IPS-15b (cell line): ENCODE data around the gene ATXN7L2.

Source experiments
- H3K27me3 ChIP-seq: one replicate; pipeline ENCODE4 v1.6.1; 2013; ENCODE audit warnings: low read length; ENCODE audit not compliant: control insufficient read depth, insufficient read depth
- H3K36me3 ChIP-seq: one replicate; pipeline ENCODE4 v1.6.1; 2013; ENCODE audit warnings: low read length; ENCODE audit not compliant: control insufficient read depth, insufficient read depth
- H3K4me1 ChIP-seq: one replicate; pipeline ENCODE4 v1.6.1; 2013; ENCODE audit warnings: mild to moderate bottlenecking, low read length; ENCODE audit not compliant: control insufficient read depth, insufficient read depth
- H3K4me3 ChIP-seq: one replicate; pipeline ENCODE4 v1.5.1; 2013; ENCODE audit warnings: low read depth, low read length
- H3K9ac ChIP-seq: one replicate; pipeline ENCODE4 v1.6.1; 2013; ENCODE audit warnings: low read depth, mild to moderate bottlenecking, low read length
- H3K9me3 ChIP-seq: one replicate; pipeline ENCODE4 v1.6.1; 2013; ENCODE audit warnings: mild to moderate bottlenecking, low read length; ENCODE audit not compliant: control insufficient read depth, insufficient read depth

ATXN7L2 gene

GRCh38 chr1:109478806-109479205 is 4.9 kb upstream of the ATXN7L2 start:
- no peaks in the 10 kb centered on the region for H3K36me3 ChIP-seq
- H3K4me1 ChIP-seq: no peaks in the 10 kb centered on the region
- H3K27me3 ChIP-seq: peaks cover 2% of the 10 kb centered on the region
- no peak overlapping the region for H3K9ac ChIP-seq
- H3K9me3 ChIP-seq: no peaks in the 10 kb centered on the region
- H3K4me3 ChIP-seq: no peak overlapping the region

- H3K9ac ChIP-seq: no peak overlapping the region
- H3K4me1 ChIP-seq: no peaks in the 10 kb centered on the region
- no peak overlapping the region for H3K4me3 ChIP-seq
- H3K9me3 ChIP-seq: no peaks in the 10 kb centered on the region
- H3K27me3 ChIP-seq: peaks cover 2% of the 10 kb centered on the region
- no peaks in the 10 kb centered on the region for H3K36me3 ChIP-seq
Measured at GRCh38 chr1:109479311-109479710, 4.4 kb upstream of the ATXN7L2 start.

DNA sequence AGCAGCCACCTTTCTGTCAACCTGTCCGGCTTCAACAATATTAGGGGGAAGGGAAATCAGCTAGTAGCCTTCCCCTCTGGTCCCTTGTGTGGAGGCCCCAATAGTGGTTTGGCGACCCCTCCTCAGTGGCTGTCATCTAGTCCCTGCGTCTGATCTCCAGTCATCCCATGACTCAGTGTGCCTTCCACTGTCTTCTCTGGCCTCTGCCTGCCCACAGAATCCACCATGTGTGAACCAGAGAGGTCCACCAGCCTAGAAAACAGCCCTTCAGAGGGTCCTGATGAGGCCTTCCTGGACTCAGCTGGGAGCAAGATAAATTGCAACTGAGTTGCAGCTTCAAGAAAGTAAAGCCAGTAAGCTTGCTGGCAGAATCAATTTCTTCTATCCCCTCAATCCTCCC is 3.8 kb upstream of the ATXN7L2 start:
- Histone ChIP-seq H3K36me3 (no peaks in the 10 kb centered on the region), H3K4me1 (no peaks in the 10 kb centered on the region), H3K27me3 (peaks cover 2% of the 10 kb centered on the region), H3K4me3 (no peak overlapping the region), H3K9ac (no peak overlapping the region), H3K9me3 (no peaks in the 10 kb centered on the region)

GRCh38 chr1:109481646-109482045 is 2.1 kb upstream of the ATXN7L2 start:
- Histone ChIP-seq H3K27me3 (peaks cover 2% of the 10 kb centered on the region), H3K9me3 (no peaks in the 10 kb centered on the region), H3K4me1 (peaks cover 3% of the 10 kb centered on the region), H3K9ac (no peak overlapping the region), H3K36me3 (peaks cover 4% of the 10 kb centered on the region), H3K4me3 (no peak overlapping the region)

GRCh38 chr1:109482242-109482641 is 1.5 kb upstream of the ATXN7L2 start:
- Histone ChIP-seq H3K4me1 (peaks cover 3% of the 10 kb centered on the region), H3K36me3 (peaks cover 4% of the 10 kb centered on the region), H3K27me3 (peaks cover 2% of the 10 kb centered on the region), H3K9ac (no peak overlapping the region), H3K4me3 (no peak overlapping the region), H3K9me3 (no peaks in the 10 kb centered on the region)

GRCh38 chr1:109482791-109483671 is 674 bp upstream of the ATXN7L2 start:
- no peak overlapping the region for H3K9ac ChIP-seq
- H3K27me3 ChIP-seq: peaks cover 2% of the 10 kb centered on the region
- no peaks in the 10 kb centered on the region for H3K9me3 ChIP-seq
- peaks cover 8% of the 10 kb centered on the region for H3K36me3 ChIP-seq
- peak overlapping the region; percentile 87 for H3K4me3 ChIP-seq
- peaks cover 3% of the 10 kb centered on the region for H3K4me1 ChIP-seq

DNA sequence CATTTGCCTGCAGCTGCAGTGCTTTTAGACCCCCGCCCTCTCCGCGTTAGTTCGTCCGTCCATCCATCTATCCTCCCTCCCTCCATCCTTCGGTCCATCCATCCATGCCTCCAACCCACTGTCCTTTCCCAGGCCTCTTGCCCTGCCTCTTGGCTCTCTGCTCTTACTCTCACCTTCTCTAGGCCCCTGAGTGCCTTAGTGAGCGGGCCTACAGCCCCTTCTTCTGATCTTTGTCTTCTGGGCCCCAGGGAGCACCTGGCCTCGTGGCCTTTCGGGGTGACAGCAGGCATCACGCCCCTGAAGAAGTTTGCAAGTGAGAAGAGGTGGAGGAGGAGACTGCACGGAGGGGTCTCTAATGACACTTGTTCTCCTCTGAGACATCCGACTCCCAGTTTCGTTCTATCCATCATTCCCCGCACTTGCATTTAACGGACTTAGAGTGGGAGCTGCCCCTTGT is 842 bp downstream of the ATXN7L2 start:
- Histone ChIP-seq H3K36me3 (peaks cover 11% of the 10 kb centered on the region), H3K9ac (peak overlapping the region; percentile 49), H3K4me3 (peak overlapping the region; percentile 96), H3K4me1 (peaks cover 3% of the 10 kb centered on the region), H3K27me3 (peaks cover 2% of the 10 kb centered on the region), H3K9me3 (no peaks in the 10 kb centered on the region)

DNA sequence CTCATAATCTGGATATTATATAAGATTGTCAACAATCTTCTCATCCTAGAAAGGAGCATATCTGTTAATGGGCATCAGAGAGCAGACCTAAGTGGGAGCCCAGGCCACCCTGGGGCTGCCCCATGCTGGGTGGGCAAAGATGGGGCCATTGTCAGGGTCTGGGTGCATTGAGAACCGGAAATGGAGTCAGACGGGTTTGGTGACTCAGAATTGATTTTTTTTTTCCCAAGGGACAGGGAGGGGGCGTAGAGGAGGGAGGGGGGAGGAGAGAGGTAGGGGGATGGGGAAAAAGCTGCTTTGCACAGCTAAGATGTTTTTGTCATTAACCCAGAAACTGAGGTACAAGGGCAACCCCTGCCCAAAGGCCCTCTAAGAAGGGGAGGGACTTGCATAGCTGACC is 1.3 kb downstream of the ATXN7L2 start:
- Histone ChIP-seq H3K9me3 (no peaks in the 10 kb centered on the region), H3K9ac (no peak overlapping the region), H3K36me3 (peaks cover 11% of the 10 kb centered on the region), H3K4me3 (peak overlapping the region; percentile 96), H3K4me1 (peaks cover 3% of the 10 kb centered on the region), H3K27me3 (peaks cover 2% of the 10 kb centered on the region)

GRCh38 chr1:109487261-109487660 is 3.6 kb downstream of the ATXN7L2 start:
- peaks cover 2% of the 10 kb centered on the region for H3K27me3 ChIP-seq
- no peak overlapping the region for H3K4me3 ChIP-seq
- H3K9me3 ChIP-seq: no peaks in the 10 kb centered on the region
- H3K9ac ChIP-seq: no peak overlapping the region
- peaks cover 3% of the 10 kb centered on the region for H3K4me1 ChIP-seq
- peaks cover 11% of the 10 kb centered on the region for H3K36me3 ChIP-seq

DNA sequence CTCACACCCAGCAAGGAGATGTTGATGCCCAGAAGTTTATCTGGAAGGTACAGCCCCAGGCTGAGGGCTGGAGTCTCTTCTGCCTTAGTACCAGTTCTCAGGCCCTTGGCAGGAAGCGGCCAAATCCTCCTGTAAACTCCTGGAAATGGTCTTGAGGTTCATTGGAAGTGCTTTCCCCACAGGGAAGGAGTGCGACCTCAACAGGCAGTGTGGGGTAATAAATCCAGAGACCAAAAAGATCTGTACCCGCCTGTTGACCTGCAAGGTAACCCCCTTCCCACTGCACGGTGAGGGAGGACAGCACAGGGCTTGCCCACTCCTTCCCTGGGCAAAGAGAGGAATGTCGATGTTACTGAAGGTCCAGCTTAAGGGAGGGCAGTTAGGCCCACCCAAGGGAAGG is 4.5 kb downstream of the ATXN7L2 start:
- Histone ChIP-seq H3K36me3 (peaks cover 11% of the 10 kb centered on the region), H3K9ac (no peak overlapping the region)

GRCh38 chr1:109488696-109489095 is 5.0 kb downstream of the ATXN7L2 start:
- Histone ChIP-seq H3K4me3 (no peak overlapping the region), H3K9me3 (no peaks in the 10 kb centered on the region), H3K9ac (no peak overlapping the region), H3K36me3 (peaks cover 11% of the 10 kb centered on the region), H3K27me3 (no peaks in the 10 kb centered on the region), H3K4me1 (peaks cover 6% of the 10 kb centered on the region)

More for the DNA sequence above, 4.5 kb downstream of the ATXN7L2 start:
- no peak overlapping the region for H3K4me3 ChIP-seq
- H3K27me3 ChIP-seq: no peaks in the 10 kb centered on the region
- H3K9me3 ChIP-seq: no peaks in the 10 kb centered on the region
- peaks cover 3% of the 10 kb centered on the region for H3K4me1 ChIP-seq
